ENCODE results near the gene ZDHHC6. TPM values are rescaled to one million over a fixed set of nuclear protein-coding genes. Genes with fewer than 3 reads are reported as not detected.

ZDHHC6 gene
- polyA plus RNA-seq, 1 donor from 2014 or later: 50.5 TPM

DNA sequence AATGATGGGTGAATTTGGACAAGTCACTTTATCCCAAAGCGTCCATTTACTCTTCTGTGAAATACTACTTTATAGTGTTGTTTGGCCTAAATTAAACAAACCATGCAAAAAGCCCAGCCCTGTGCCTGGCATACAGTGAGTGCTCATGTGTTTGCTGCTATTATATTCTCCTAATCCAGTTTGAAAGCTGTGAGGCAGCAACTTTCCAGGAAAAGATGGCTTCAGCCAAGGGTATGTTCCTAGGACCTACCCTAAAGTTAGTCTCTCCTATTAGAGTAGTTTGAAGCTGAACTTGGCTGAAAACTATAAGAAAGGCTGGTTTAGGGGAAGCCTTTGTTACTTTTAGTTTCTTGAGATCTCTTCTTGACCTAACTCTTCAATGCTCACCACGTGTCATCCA, 52.9 kb downstream of the ZDHHC6 start:
- TF ChIP-seq TAF1 (IDR thresholded peaks at IDR 0.05; ENCODE audit: low read depth): no peak
- no peak overlapping the region for H3K9ac ChIP-seq (ENCODE audit: low read length)
- H2AFZ ChIP-seq (ENCODE audit: low read depth, low read length): no peak overlapping the region
- no peaks in the 10 kb centered on the region for H3K9me2 ChIP-seq (ENCODE audit: insufficient read depth, low read length)
- H3K9me3 ChIP-seq (ENCODE audit: low read length): no peaks in the 10 kb centered on the region
- H3K4me3 ChIP-seq (ENCODE audit: low read length): no peak overlapping the region
- no peaks in the 10 kb centered on the region for H3K79me2 ChIP-seq (replicated peaks; ENCODE audit: insufficient read depth, low read length)
- H3K27me3 ChIP-seq (ENCODE audit: insufficient read depth, low read depth, low read length): no peaks in the 10 kb centered on the region
- H4K20me1 ChIP-seq (ENCODE audit: insufficient read depth): no peaks in the 10 kb centered on the region
- no peaks in the 10 kb centered on the region for H3K36me3 ChIP-seq (ENCODE audit: insufficient read depth, low read length)
- no peak overlapping the region for H3K27ac ChIP-seq (ENCODE audit: low read length)
- H3K4me2 ChIP-seq (ENCODE audit: low read length): no peak overlapping the region
- no peaks in the 10 kb centered on the region for H3F3A ChIP-seq (ENCODE audit: insufficient read depth, low read length, poor library complexity, severe bottlenecking)

DNA sequence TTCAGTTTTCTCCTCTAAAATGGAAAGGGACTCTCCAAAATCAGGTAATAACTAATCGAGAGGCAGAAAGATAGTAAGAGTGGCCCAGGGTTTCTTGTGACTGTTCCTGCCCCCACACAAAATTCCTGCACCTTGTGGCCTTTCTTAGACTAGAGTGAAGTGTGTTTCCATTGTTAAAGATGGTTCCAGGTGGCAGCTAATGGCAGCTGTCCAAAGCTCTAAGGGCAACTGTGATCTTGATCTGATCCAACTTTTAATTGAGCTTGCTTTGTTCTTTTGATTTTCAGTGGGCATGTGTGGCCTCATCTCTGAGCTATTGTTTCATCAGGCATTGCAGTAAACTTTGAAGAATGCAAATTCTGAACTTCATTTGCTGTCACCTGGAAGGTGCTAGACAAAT, 53.4 kb downstream of the ZDHHC6 start:
- Histone ChIP-seq H3K36me3 (ENCODE audit: insufficient read depth, low read length) (no peaks in the 10 kb centered on the region), H3K27me3 (ENCODE audit: insufficient read depth, low read depth, low read length) (no peaks in the 10 kb centered on the region), H2AFZ (ENCODE audit: low read depth, low read length) (no peak overlapping the region), H3K4me3 (ENCODE audit: low read length) (no peak overlapping the region), H3K9me3 (ENCODE audit: low read length) (no peaks in the 10 kb centered on the region), H3K9me2 (ENCODE audit: insufficient read depth, low read length) (no peaks in the 10 kb centered on the region), H4K20me1 (ENCODE audit: insufficient read depth) (no peaks in the 10 kb centered on the region), H3K9ac (ENCODE audit: low read length) (no peak overlapping the region), H3K4me2 (ENCODE audit: low read length) (no peak overlapping the region), H3K27ac (ENCODE audit: low read length) (no peak overlapping the region), H3F3A (ENCODE audit: insufficient read depth, low read length, poor library complexity, severe bottlenecking) (no peaks in the 10 kb centered on the region), H3K79me2 (replicated peaks; ENCODE audit: insufficient read depth, low read length) (no peaks in the 10 kb centered on the region)
- TF ChIP-seq SMC3 (conservative IDR thresholded peaks at IDR 0.05; ENCODE audit: poor library complexity): no peak
- TF ChIP-seq TAF1 (IDR thresholded peaks at IDR 0.05; ENCODE audit: low read depth): no peak
- TF ChIP-seq RAD21 (conservative IDR thresholded peaks at IDR 0.05): no peak
- no peak for TF ChIP-seq MXI1 (conservative IDR thresholded peaks at IDR 0.05; ENCODE audit: poor library complexity, severe bottlenecking)
- TF ChIP-seq EZH2 (IDR thresholded peaks at IDR 0.05; ENCODE audit: borderline replicate concordance, insufficient read depth, low read length, poor library complexity, severe bottlenecking): no peak
- TF ChIP-seq POLR2AphosphoS5 (IDR thresholded peaks at IDR 0.05): no peak

DNA sequence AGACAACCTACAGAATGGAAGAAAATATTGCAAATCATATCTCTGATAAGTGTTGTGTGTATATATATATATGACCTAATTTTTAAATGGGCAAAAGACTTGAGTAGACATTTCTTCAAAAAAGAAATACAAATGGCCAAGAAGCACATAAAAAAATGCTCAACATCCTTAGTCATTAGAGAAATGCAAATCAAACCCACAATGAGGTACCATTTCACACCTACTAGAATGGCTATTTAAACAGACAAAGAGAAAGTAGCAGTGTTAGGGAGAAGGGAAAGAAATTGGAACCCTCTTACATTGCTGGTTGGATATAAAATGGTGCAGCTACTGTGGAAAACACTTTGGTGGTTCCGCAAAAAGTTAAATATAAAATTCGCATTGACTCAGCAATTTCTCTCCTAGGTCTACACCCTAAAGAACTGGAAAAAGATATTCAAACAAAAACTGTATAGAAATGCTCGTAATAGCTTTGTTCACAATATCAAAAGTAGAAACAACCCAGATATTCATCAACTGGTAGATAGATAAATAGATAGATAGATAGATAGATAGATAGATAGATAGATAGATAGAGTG, 56.5 kb downstream of the ZDHHC6 start:
- H3K27me3 ChIP-seq (ENCODE audit: insufficient read depth, low read depth, low read length): no peaks in the 10 kb centered on the region
- H3K9me2 ChIP-seq (ENCODE audit: insufficient read depth, low read length): no peaks in the 10 kb centered on the region
- H3K4me3 ChIP-seq (ENCODE audit: low read length): no peak overlapping the region
- no peak overlapping the region for H3K9ac ChIP-seq (ENCODE audit: low read length)
- no peaks in the 10 kb centered on the region for H3K9me3 ChIP-seq (ENCODE audit: low read length)
- TF ChIP-seq SMC3 (conservative IDR thresholded peaks at IDR 0.05; ENCODE audit: poor library complexity): no peak
- TF ChIP-seq EP300 (conservative IDR thresholded peaks at IDR 0.05; ENCODE audit: poor library complexity, severe bottlenecking): no peak
- TF ChIP-seq EZH2 (IDR thresholded peaks at IDR 0.05; ENCODE audit: borderline replicate concordance, insufficient read depth, low read length, poor library complexity, severe bottlenecking): no peak
- TF ChIP-seq, protein P1, sequence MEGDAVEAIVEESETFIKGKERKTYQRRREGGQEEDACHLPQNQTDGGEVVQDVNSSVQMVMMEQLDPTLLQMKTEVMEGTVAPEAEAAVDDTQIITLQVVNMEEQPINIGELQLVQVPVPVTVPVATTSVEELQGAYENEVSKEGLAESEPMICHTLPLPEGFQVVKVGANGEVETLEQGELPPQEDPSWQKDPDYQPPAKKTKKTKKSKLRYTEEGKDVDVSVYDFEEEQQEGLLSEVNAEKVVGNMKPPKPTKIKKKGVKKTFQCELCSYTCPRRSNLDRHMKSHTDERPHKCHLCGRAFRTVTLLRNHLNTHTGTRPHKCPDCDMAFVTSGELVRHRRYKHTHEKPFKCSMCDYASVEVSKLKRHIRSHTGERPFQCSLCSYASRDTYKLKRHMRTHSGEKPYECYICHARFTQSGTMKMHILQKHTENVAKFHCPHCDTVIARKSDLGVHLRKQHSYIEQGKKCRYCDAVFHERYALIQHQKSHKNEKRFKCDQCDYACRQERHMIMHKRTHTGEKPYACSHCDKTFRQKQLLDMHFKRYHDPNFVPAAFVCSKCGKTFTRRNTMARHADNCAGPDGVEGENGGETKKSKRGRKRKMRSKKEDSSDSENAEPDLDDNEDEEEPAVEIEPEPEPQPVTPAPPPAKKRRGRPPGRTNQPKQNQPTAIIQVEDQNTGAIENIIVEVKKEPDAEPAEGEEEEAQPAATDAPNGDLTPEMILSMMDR (IDR thresholded peaks at IDR 0.05; ENCODE audit: poor library complexity, severe bottlenecking): no peak
- TF ChIP-seq POLR2AphosphoS5 (IDR thresholded peaks at IDR 0.05): no peak
- no peak for TF ChIP-seq TAF1 (IDR thresholded peaks at IDR 0.05; ENCODE audit: low read depth)
- TF ChIP-seq MXI1 (conservative IDR thresholded peaks at IDR 0.05; ENCODE audit: poor library complexity, severe bottlenecking): no peak
- H3K27ac ChIP-seq (ENCODE audit: low read length): no peak overlapping the region
- no peak overlapping the region for H2AFZ ChIP-seq (ENCODE audit: low read depth, low read length)
- no peaks in the 10 kb centered on the region for H3K79me2 ChIP-seq (replicated peaks; ENCODE audit: insufficient read depth, low read length)
- no peaks in the 10 kb centered on the region for H4K20me1 ChIP-seq (ENCODE audit: insufficient read depth)
- H3F3A ChIP-seq (ENCODE audit: insufficient read depth, low read length, poor library complexity, severe bottlenecking): no peaks in the 10 kb centered on the region
- no peaks in the 10 kb centered on the region for H3K36me3 ChIP-seq (ENCODE audit: insufficient read depth, low read length)
- H3K4me2 ChIP-seq (ENCODE audit: low read length): no peak overlapping the region
